Measurements from ENCODE around the gene SEMA6D.

DNA sequence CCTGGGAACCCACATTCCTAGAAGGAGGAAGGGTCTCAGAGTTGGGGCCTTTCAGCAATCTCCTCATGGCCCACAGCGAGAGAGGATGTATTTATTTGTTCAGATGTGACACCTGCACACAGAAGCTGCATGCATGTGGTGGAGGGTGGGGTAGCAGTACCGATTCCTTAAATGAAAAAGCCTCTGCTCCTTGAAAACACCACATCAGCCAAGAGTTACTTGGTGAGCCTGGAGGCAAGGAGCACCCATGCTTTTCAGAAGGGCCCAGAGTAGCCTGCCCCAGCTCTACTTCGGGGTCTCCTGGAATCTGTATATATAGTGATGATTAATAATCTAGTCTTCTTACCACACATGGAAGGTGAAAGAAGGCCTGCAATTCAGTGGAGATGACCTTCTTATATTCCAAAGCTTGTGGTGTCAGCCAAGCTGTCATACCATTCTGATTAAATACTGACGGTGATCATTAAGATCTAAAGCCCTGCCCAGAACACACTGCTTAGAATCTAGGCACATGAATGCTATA lies 33.5 kb downstream of the SEMA6D start:
- no peak for TF ChIP-seq POLR2A (IDR thresholded peaks at IDR 0.05; ENCODE audit: low read depth, low read length)
- TF ChIP-seq POLR2AphosphoS5 (IDR thresholded peaks at IDR 0.05; ENCODE audit: low read depth, low read length): no peak

All from GM12891 (cell line).